ENCODE measurements around the gene DDX39A.
"Not testable (repeated sequence)": the region's sequence is repeated elsewhere in the genome, so short reads cannot be mapped to it uniquely, and the experiment has no call there.

The DDX39A gene

GRCh38 chr19:14404312-14404711 is 14.8 kb downstream of the DDX39A start:
- H3K4me3 ChIP-seq (ENCODE audit: low read depth, low read length) = no peak overlapping the region
- no peaks in the 10 kb centered on the region for H3K9me3 ChIP-seq (ENCODE audit: severe bottlenecking)
- H3K27me3 ChIP-seq (ENCODE audit: insufficient read depth, low read depth, severe bottlenecking) = no peaks in the 10 kb centered on the region
- H3K27ac ChIP-seq = no peak overlapping the region
- peaks cover 29% of the 10 kb centered on the region for H3K36me3 ChIP-seq
- no peak for DNase-seq
- TF ChIP-seq CTCF (IDR thresholded peaks at IDR 0.05; ENCODE audit: low read depth, low read length) = no peak

GRCh38 chr19:14403145-14403930 is 15.8 kb downstream of the DDX39A start:
- DNase-seq, H3K27ac ChIP-seq: not testable (repeated sequence)
- peaks cover 19% of the 10 kb centered on the region for H3K36me3 ChIP-seq

GRCh38 chr19:14402332-14403144 is 16.6 kb downstream of the DDX39A start:
- no peaks in the 10 kb centered on the region for H3K27me3 ChIP-seq (ENCODE audit: insufficient read depth, low read depth, severe bottlenecking)
- no peak for TF ChIP-seq CTCF (IDR thresholded peaks at IDR 0.05; ENCODE audit: low read depth, low read length)
- no peaks in the 10 kb centered on the region for H3K9me3 ChIP-seq (ENCODE audit: severe bottlenecking)
- H3K36me3 ChIP-seq = peaks cover 12% of the 10 kb centered on the region
- no peak for DNase-seq
- H3K4me3 ChIP-seq (ENCODE audit: low read depth, low read length) = no peak overlapping the region
- H3K27ac ChIP-seq = no peak overlapping the region

More at GRCh38 chr19:14403145-14403930, 15.8 kb downstream of the DDX39A start:
- H3K9me3 ChIP-seq (ENCODE audit: severe bottlenecking); H3K27me3 ChIP-seq (ENCODE audit: insufficient read depth, low read depth, severe bottlenecking); H3K4me3 ChIP-seq (ENCODE audit: low read depth, low read length): not testable (repeated sequence)

- Histone ChIP-seq H3K36me3 (peaks cover 3% of the 10 kb centered on the region), H3K27me3 (ENCODE audit: insufficient read depth, low read depth, severe bottlenecking) (no peaks in the 10 kb centered on the region), H3K9me3 (ENCODE audit: severe bottlenecking) (no peaks in the 10 kb centered on the region), H3K27ac (no peak overlapping the region), H3K4me3 (ENCODE audit: low read depth, low read length) (no peak overlapping the region)
- no peak for DNase-seq
- no peak for TF ChIP-seq CTCF (IDR thresholded peaks at IDR 0.05; ENCODE audit: low read depth, low read length)
Measured at GRCh38 chr19:14401468-14402195, 17.5 kb downstream of the DDX39A start.

- TF ChIP-seq CTCF (IDR thresholded peaks at IDR 0.05; ENCODE audit: low read depth, low read length) = no peak
- no peak for DNase-seq
- no peak overlapping the region for H3K27ac ChIP-seq
- no peaks in the 10 kb centered on the region for H3K9me3 ChIP-seq (ENCODE audit: severe bottlenecking)
- no peak overlapping the region for H3K4me3 ChIP-seq (ENCODE audit: low read depth, low read length)
- no peaks in the 10 kb centered on the region for H3K36me3 ChIP-seq
- no peaks in the 10 kb centered on the region for H3K27me3 ChIP-seq (ENCODE audit: insufficient read depth, low read depth, severe bottlenecking)
Measured at GRCh38 chr19:14400951-14401431, 18.1 kb downstream of the DDX39A start.

- not testable (repeated sequence) for H3K36me3 ChIP-seq; H3K4me3 ChIP-seq (ENCODE audit: low read depth, low read length); H3K27ac ChIP-seq
Measured at GRCh38 chr19:14397168-14397567, 22.0 kb downstream of the DDX39A start.

GRCh38 chr19:14396730-14397129 is 22.4 kb downstream of the DDX39A start:
- not testable (repeated sequence) for H3K9me3 ChIP-seq (ENCODE audit: severe bottlenecking); H3K27ac ChIP-seq; DNase-seq; H3K27me3 ChIP-seq (ENCODE audit: insufficient read depth, low read depth, severe bottlenecking); H3K4me3 ChIP-seq (ENCODE audit: low read depth, low read length); H3K36me3 ChIP-seq

More at GRCh38 chr19:14397168-14397567, 22.0 kb downstream of the DDX39A start:
- H3K27me3 ChIP-seq (ENCODE audit: insufficient read depth, low read depth, severe bottlenecking); DNase-seq; H3K9me3 ChIP-seq (ENCODE audit: severe bottlenecking): not testable (repeated sequence)

All from WERI-Rb-1 (cell line).